Muscle layer of duodenum (tissue), 2 donors: ENCODE data around the gene SEC63.

ENCODE experiments used
- H3K27ac ChIP-seq: one replicate; pipeline ENCODE4 v1.7.0; 2013; ENCODE audit warnings: mild to moderate bottlenecking, low read length
- H3K27me3 ChIP-seq: one replicate; pipeline ENCODE4 v1.7.0; 2013; ENCODE audit warnings: low read depth, mild to moderate bottlenecking, control low read depth, low read length
- H3K36me3 ChIP-seq, 2 donors: one replicate each; pipeline ENCODE4 v1.7.0; 2013; ENCODE audit warnings: low read length in 2 of 2, control low read depth in 1 of 2, mild to moderate bottlenecking in 1 of 2; ENCODE audit not compliant: insufficient read depth in 2 of 2, control insufficient read depth in 1 of 2
- H3K4me1 ChIP-seq, 2 donors: one replicate each; pipeline ENCODE4 v1.7.0; 2013; ENCODE audit warnings: low read length in 2 of 2, mild to moderate bottlenecking in 2 of 2, control low read depth in 1 of 2, moderate library complexity in 1 of 2; ENCODE audit not compliant: insufficient read depth in 2 of 2, control insufficient read depth in 1 of 2
- H3K4me3 ChIP-seq, 2 donors: one replicate each; pipeline ENCODE4 v1.7.0; 2013; ENCODE audit warnings: low read length in 2 of 2, low read depth in 1 of 2, mild to moderate bottlenecking in 1 of 2
- H3K9me3 ChIP-seq, 2 donors: one replicate each; pipeline ENCODE4 v1.7.0; 2013; ENCODE audit warnings: low read length in 2 of 2, control low read depth in 1 of 2, mild to moderate bottlenecking in 1 of 2; ENCODE audit not compliant: control insufficient read depth in 1 of 2
- donor health status: healthy.

The SEC63 gene

DNA sequence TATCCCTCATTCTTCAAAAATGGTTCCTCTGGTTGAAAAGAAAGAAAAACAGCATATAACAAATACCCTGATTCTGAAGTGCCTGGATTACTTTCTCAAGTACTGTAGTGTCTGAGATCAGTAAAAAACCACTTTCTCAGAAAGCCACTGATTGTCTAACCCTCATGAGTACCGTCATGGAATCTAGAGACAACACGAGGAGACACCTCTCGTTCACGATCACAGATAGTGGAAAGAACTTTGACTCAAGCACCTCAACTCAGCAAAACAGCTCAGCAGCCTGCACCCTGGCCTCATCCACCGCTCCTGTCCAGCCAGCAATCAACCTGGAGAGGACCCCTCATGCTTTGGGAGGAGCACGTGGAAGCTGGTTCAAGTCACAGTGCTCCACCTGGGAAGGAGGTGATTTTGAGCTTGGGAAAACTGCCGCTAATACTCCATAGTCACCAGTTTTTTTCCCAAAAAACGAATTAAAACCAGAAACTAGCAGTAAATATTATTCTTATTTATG, 134.9 kb downstream of the SEC63 start:
- Histone ChIP-seq H3K27ac (no peak overlapping the region), H3K4me1 (peaks cover 14 to 18% of the 10 kb centered on the region in 2 donors), H3K4me3 (peak overlapping the region in 1 of 2 donors; percentile 4), H3K36me3 (no peaks in the 10 kb centered on the region), H3K27me3 (no peaks in the 10 kb centered on the region), H3K9me3 (no peaks in the 10 kb centered on the region)

- no peak overlapping the region for H3K27ac ChIP-seq
- H3K27me3 ChIP-seq: no peaks in the 10 kb centered on the region
- no peaks in the 10 kb centered on the region for H3K36me3 ChIP-seq
- H3K4me3 ChIP-seq: peak overlapping the region in 1 of 2 donors; percentile 4
- no peaks in the 10 kb centered on the region for H3K9me3 ChIP-seq
- peaks cover 14 to 18% of the 10 kb centered on the region in 2 donors for H3K4me1 ChIP-seq
These were observed 135.6 kb downstream of the SEC63 start for GRCh38 chr6:107822176-107823046.

DNA sequence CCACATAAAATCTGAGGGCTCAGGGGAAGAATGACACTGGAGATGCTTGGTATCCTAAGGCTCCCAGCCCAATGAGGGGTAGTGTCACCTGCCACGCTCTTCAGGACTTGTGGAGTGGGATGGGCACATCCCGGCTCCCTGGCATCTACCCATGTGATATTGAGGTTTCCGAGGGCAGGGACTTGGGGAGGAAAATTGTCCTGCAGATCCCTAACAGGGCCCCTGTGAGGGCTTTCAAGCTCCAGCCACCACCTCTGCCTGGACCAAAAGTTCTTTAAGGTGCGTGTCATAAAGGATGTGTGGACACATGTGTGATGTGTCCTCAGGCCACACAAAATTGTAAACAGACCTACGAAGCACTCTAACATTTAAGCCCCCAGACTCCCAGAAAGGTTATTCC, 136.4 kb downstream of the SEC63 start:
- no peak overlapping the region for H3K4me3 ChIP-seq
- H3K4me1 ChIP-seq: peaks cover 14 to 18% of the 10 kb centered on the region in 2 donors
- no peaks in the 10 kb centered on the region for H3K27me3 ChIP-seq
- H3K9me3 ChIP-seq: no peaks in the 10 kb centered on the region
- H3K36me3 ChIP-seq: no peaks in the 10 kb centered on the region
- H3K27ac ChIP-seq: no peak overlapping the region

GRCh38 chr6:107820338-107821261, 137.4 kb downstream of the SEC63 start:
- Histone ChIP-seq H3K4me3 (peak overlapping the region; percentile 42 to 65), H3K36me3 (no peaks in the 10 kb centered on the region), H3K9me3 (no peaks in the 10 kb centered on the region), H3K27ac (no peak overlapping the region), H3K27me3 (no peaks in the 10 kb centered on the region), H3K4me1 (peaks cover 14 to 18% of the 10 kb centered on the region in 2 donors)

DNA sequence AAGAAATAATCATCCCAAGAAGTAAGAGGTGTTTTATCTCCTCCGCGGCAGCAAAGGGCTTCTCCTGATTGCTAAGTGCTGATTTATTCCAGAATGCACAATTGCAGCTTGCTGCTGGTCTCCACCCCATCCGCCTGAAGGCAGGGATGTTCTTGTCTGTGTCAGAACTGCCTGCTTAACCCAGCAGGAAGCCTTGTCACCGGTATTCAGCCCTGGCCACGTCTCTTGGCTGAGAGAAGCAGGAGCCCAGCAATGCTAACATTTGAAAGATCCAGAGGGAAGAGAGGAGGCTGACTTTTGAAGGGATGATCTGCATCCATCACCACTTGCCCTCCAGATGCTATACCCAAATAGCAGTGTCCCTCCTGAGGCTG, 138.1 kb downstream of the SEC63 start:
- Histone ChIP-seq H3K27ac (no peak overlapping the region), H3K27me3 (no peaks in the 10 kb centered on the region), H3K4me3 (peak overlapping the region in 1 of 2 donors; percentile 42), H3K36me3 (no peaks in the 10 kb centered on the region), H3K4me1 (peaks cover 14 to 18% of the 10 kb centered on the region in 2 donors), H3K9me3 (no peaks in the 10 kb centered on the region)

- H3K4me1 ChIP-seq: peaks cover 10 to 18% of the 10 kb centered on the region in 2 donors
- H3K4me3 ChIP-seq: no peak overlapping the region
- H3K36me3 ChIP-seq: no peaks in the 10 kb centered on the region
- no peaks in the 10 kb centered on the region for H3K27me3 ChIP-seq
- no peaks in the 10 kb centered on the region for H3K9me3 ChIP-seq
- no peak overlapping the region for H3K27ac ChIP-seq
These were observed 138.8 kb downstream of the SEC63 start for GRCh38 chr6:107819217-107819616.

GRCh38 chr6:107818272-107818671, 139.7 kb downstream of the SEC63 start:
- Histone ChIP-seq H3K27ac (no peak overlapping the region), H3K4me3 (no peak overlapping the region), H3K4me1 (peaks cover 10 to 18% of the 10 kb centered on the region in 2 donors), H3K36me3 (no peaks in the 10 kb centered on the region), H3K27me3 (no peaks in the 10 kb centered on the region), H3K9me3 (no peaks in the 10 kb centered on the region)

GRCh38 chr6:107817784-107818183, 140.2 kb downstream of the SEC63 start:
- H3K4me1 ChIP-seq: peaks cover 10 to 18% of the 10 kb centered on the region in 2 donors
- H3K27ac ChIP-seq: no peak overlapping the region
- no peak overlapping the region for H3K4me3 ChIP-seq
- H3K36me3 ChIP-seq: no peaks in the 10 kb centered on the region
- no peaks in the 10 kb centered on the region for H3K27me3 ChIP-seq
- H3K9me3 ChIP-seq: no peaks in the 10 kb centered on the region
